Breast epithelium (tissue), 3 donors: Measurements from ENCODE around the gene MAPK10.

Experiments
- POLR2AphosphoS5 ChIP-seq, 3 donors: sonication (generic); formaldehyde crosslinking; IDR thresholded peaks; one replicate each; pipeline ENCODE4 v1.6.1; 2017; ENCODE audit warnings: antibody characterized with exemption in 3 of 3
- TF ChIP-seq, protein P1 (sequence below), 3 donors: fragments of 450-650 bp; IDR thresholded peaks; one replicate each; pipeline ENCODE4 v1.5.1; 2016 to 2017; ENCODE audit warnings: antibody characterized with exemption in 3 of 3, mild to moderate bottlenecking in 3 of 3, moderate library complexity in 3 of 3

DNA sequence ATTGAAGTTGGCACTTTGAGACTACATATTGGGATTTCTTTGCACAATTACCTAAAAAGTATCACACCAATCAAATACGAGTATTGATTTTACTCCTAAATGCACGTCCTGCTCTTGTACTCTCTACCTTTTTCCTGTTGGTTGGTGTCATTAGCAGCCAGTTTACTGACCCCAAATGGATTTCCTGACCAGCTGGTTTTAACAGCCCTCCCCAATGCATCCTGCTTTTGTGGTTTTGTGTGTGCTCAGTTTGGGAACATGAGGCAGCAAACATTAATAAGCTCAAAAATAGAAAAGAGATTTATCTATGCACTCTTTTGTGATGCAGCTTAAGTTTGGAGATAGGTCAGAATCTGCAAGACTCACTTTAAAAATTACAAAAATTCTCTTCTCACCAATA lies 230.3 kb downstream of the MAPK10 start:
- TF ChIP-seq POLR2AphosphoS5 (IDR thresholded peaks at IDR 0.05): no peak
- TF ChIP-seq, protein P1, sequence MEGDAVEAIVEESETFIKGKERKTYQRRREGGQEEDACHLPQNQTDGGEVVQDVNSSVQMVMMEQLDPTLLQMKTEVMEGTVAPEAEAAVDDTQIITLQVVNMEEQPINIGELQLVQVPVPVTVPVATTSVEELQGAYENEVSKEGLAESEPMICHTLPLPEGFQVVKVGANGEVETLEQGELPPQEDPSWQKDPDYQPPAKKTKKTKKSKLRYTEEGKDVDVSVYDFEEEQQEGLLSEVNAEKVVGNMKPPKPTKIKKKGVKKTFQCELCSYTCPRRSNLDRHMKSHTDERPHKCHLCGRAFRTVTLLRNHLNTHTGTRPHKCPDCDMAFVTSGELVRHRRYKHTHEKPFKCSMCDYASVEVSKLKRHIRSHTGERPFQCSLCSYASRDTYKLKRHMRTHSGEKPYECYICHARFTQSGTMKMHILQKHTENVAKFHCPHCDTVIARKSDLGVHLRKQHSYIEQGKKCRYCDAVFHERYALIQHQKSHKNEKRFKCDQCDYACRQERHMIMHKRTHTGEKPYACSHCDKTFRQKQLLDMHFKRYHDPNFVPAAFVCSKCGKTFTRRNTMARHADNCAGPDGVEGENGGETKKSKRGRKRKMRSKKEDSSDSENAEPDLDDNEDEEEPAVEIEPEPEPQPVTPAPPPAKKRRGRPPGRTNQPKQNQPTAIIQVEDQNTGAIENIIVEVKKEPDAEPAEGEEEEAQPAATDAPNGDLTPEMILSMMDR (IDR thresholded peaks at IDR 0.05): no peak
